ENCODE results near the gene CGRRF1.

The CGRRF1 gene

DNA sequence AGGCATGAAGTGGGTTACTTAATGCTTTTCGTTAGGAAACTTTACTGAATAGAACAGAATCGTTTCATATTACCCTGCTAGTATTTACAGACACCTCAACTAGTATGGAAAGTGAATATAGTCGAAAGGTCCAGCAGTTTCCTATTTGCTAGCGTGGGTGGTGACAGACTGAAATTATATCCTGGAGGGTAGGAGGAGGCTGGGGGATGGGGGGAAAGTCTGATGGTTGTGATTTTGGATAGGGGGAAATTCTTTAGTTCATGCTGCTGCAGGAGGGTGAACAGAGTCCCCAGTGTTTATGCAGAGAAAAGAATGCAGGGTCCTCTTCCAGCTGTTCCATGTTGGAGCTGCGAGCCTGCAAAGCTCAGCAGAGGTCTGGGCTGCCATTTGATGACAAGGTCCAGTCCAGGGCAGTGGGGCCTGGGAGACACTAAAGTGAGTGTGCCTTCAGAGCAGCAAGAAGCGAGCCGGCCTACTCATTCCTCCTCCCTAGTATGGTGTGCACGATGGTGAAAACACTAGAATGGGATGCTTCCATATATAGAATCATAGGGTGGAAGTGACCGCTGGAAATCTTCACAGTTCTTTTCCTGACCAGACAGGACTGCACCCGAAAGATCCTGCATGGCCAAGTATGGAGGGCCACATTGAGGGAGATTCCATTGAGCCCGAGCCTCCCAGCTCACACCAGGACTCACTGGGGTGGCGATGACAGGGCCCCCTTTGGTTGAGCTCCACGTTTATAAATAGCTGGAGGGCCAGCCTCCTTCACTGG is 59.3 kb downstream of the CGRRF1 start:
- H3F3A ChIP-seq (ENCODE audit: control insufficient read depth, insufficient read depth) = peaks cover 9% of the 10 kb centered on the region
- peaks cover 14% of the 10 kb centered on the region; the same call in 1 of the 2 replicates for H3K9me3 ChIP-seq (ENCODE audit: control insufficient read depth, insufficient read depth, low read length)
- H4K20me1 ChIP-seq (ENCODE audit: control insufficient read depth, insufficient read depth, low read depth, low read length) = peaks cover 3% of the 10 kb centered on the region; the same call in 1 of the 2 replicates
- H3K9me2 ChIP-seq (replicated peaks; ENCODE audit: control insufficient read depth, low read length) = no peaks in the 10 kb centered on the region
- H3K27ac ChIP-seq (ENCODE audit: low read depth, low read length) = no peak overlapping the region
- no peak overlapping the region for H3K4me3 ChIP-seq (ENCODE audit: low read length)
- H3K4me2 ChIP-seq (ENCODE audit: low read length) = no peak overlapping the region
- H3K27me3 ChIP-seq (ENCODE audit: control insufficient read depth, low read length) = peaks cover 36% of the 10 kb centered on the region
- H3K79me2 ChIP-seq (ENCODE audit: control insufficient read depth, low read length) = no peaks in the 10 kb centered on the region
- peaks cover 27% of the 10 kb centered on the region for H3K4me1 ChIP-seq (ENCODE audit: control insufficient read depth, low read length)
- H3K36me3 ChIP-seq (ENCODE audit: control insufficient read depth, low read length) = no peaks in the 10 kb centered on the region
- TF ChIP-seq, protein P1, sequence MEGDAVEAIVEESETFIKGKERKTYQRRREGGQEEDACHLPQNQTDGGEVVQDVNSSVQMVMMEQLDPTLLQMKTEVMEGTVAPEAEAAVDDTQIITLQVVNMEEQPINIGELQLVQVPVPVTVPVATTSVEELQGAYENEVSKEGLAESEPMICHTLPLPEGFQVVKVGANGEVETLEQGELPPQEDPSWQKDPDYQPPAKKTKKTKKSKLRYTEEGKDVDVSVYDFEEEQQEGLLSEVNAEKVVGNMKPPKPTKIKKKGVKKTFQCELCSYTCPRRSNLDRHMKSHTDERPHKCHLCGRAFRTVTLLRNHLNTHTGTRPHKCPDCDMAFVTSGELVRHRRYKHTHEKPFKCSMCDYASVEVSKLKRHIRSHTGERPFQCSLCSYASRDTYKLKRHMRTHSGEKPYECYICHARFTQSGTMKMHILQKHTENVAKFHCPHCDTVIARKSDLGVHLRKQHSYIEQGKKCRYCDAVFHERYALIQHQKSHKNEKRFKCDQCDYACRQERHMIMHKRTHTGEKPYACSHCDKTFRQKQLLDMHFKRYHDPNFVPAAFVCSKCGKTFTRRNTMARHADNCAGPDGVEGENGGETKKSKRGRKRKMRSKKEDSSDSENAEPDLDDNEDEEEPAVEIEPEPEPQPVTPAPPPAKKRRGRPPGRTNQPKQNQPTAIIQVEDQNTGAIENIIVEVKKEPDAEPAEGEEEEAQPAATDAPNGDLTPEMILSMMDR (IDR thresholded peaks at IDR 0.05; ENCODE audit: low read depth, low read length, poor library complexity, severe bottlenecking) = no peak
- no peak for TF ChIP-seq EZH2phosphoT487 (IDR thresholded peaks at IDR 0.05; ENCODE audit: borderline replicate concordance, low read length)

DNA sequence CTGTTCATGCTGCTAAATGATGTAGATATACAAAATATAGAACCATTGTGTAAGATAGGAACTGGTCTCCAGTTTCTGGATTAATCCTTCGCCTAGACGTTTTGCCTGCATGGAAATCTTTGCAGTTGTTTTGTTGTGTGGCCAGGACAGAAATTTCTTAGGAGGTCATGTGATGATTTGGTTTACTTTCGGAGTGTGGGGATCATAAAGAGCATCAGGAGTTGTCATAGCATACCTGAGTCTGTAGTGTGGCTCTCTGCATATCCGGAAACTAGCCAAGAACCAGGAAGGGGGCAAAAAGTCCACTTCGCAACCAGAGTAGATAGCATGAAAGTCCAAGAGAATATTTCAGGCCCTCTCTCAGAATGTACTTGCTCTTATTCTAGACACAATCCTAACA is 60.3 kb downstream of the CGRRF1 start:
- H3K36me3 ChIP-seq (ENCODE audit: control insufficient read depth, low read length) = no peaks in the 10 kb centered on the region
- peaks cover 14% of the 10 kb centered on the region; the same call in 1 of the 2 replicates for H3K9me3 ChIP-seq (ENCODE audit: control insufficient read depth, insufficient read depth, low read length)
- H3K4me2 ChIP-seq (ENCODE audit: low read length) = no peak overlapping the region
- H3K27ac ChIP-seq (ENCODE audit: low read depth, low read length) = no peak overlapping the region
- H3K4me1 ChIP-seq (ENCODE audit: control insufficient read depth, low read length) = peaks cover 17% of the 10 kb centered on the region
- H3K9me2 ChIP-seq (replicated peaks; ENCODE audit: control insufficient read depth, low read length) = no peaks in the 10 kb centered on the region
- TF ChIP-seq, protein P1 (IDR thresholded peaks at IDR 0.05; ENCODE audit: low read depth, low read length, poor library complexity, severe bottlenecking) = no peak
- no peak for TF ChIP-seq EZH2phosphoT487 (IDR thresholded peaks at IDR 0.05; ENCODE audit: borderline replicate concordance, low read length)
- H3K27me3 ChIP-seq (ENCODE audit: control insufficient read depth, low read length) = peaks cover 27% of the 10 kb centered on the region
- H3K4me3 ChIP-seq (ENCODE audit: low read length) = no peak overlapping the region
- H3F3A ChIP-seq (ENCODE audit: control insufficient read depth, insufficient read depth) = peaks cover under 1% of the 10 kb centered on the region; the same call in 1 of the 2 replicates
- H4K20me1 ChIP-seq (ENCODE audit: control insufficient read depth, insufficient read depth, low read depth, low read length) = no peaks in the 10 kb centered on the region
- no peaks in the 10 kb centered on the region for H3K79me2 ChIP-seq (ENCODE audit: control insufficient read depth, low read length)

DNA sequence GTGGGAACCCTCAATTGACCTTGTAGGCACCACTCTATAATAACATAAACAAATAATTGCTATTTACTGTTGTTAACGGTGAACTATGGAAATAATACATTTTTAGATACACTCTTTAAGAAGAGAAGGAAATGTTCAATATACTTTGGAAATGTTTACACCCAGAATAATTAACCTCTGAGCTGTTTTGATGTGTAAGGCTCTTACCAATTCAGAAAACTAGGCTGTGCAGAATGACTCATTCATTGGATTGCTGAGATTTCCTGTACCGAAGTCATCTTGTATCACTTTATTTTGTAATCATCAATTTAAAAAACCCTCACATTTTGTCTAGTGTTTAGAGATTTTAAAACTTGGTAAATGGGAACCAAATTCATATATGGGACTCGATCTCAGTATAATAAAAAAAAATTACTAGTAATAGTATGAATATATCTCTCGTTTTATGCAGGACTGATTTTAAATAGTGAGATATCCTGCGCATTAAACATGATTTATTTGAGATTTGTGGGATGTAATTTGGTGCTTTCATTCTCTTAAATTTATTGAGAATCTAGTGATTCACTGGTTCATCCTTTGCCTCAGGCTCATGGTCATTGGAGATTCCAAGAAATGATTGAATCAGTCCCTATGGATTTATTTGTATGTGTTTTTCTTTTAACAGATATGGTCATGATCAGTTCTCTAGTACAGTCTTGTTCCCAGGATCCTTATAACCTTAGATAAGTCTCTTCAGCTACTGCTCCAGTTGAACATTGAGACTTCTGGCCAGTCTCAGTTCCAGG is 61.1 kb downstream of the CGRRF1 start:
- Histone ChIP-seq H4K20me1 (ENCODE audit: control insufficient read depth, insufficient read depth, low read depth, low read length) (no peaks in the 10 kb centered on the region), H3K79me2 (ENCODE audit: control insufficient read depth, low read length) (no peaks in the 10 kb centered on the region), H3K9me3 (ENCODE audit: control insufficient read depth, insufficient read depth, low read length) (peaks cover 14% of the 10 kb centered on the region; the same call in 1 of the 2 replicates), H3K9me2 (replicated peaks; ENCODE audit: control insufficient read depth, low read length) (no peaks in the 10 kb centered on the region), H3F3A (ENCODE audit: control insufficient read depth, insufficient read depth) (no peaks in the 10 kb centered on the region), H3K4me3 (ENCODE audit: low read length) (no peak overlapping the region), H3K27ac (ENCODE audit: low read depth, low read length) (no peak overlapping the region), H3K36me3 (ENCODE audit: control insufficient read depth, low read length) (no peaks in the 10 kb centered on the region), H3K4me2 (ENCODE audit: low read length) (no peak overlapping the region), H3K4me1 (ENCODE audit: control insufficient read depth, low read length) (peaks cover 9% of the 10 kb centered on the region), H3K27me3 (ENCODE audit: control insufficient read depth, low read length) (peaks cover 19% of the 10 kb centered on the region)
- TF ChIP-seq, protein P1 (IDR thresholded peaks at IDR 0.05; ENCODE audit: low read depth, low read length, poor library complexity, severe bottlenecking) = no peak
